IMR-90 (cell line): ENCODE measurements around the gene ABTB2. TPM values are rescaled to one million over a fixed set of nuclear protein-coding genes. Genes with fewer than 3 reads are reported as not detected.

Source experiments
- ATAC-seq: fragments of 200-7000 bp; cut with Tn5 transposase; 2 replicates; pipeline ENCODE4 v1.9.1; 2020; ENCODE audit warnings: low read depth, mild to moderate bottlenecking, moderate library complexity
- BruUV-seq: library from RNA; stranded (reverse); fragments of 400-500 nt; replicated peaks from 2 replicates; lab custom pipeline; 2021; lab: Mats Ljungman, UMichigan
- CTCF ChIA-PET: fragments of 300-600 bp; formaldehyde crosslinking; extraction: SDS; loops from one replicate; lab custom pipeline; 2021; ENCODE audit warnings: antibody characterized with exemption; lab: Yijun Ruan, JAX
- POLR2A ChIA-PET: fragments of 300-600 bp; sonication (Branson Sonifier 250); formaldehyde crosslinking; loops from one replicate; lab custom pipeline; 2022; ENCODE audit warnings: antibody characterized with exemption; ENCODE audit not compliant: unreplicated experiment; lab: Charles Lee
- DNase-seq: peaks from one replicate; pipeline ENCODE4 v3.0.0; 2013
- H2AFZ ChIP-seq: replicated peaks from 2 replicates; pipeline ENCODE3; 2013; ENCODE audit warnings: low read length, mild to moderate bottlenecking; ENCODE audit not compliant: poor library complexity
- H2AK5ac ChIP-seq: 2 replicates; pipeline ENCODE4 v1.6.1; 2013; ENCODE audit warnings: low read depth, low read length, inconsistent platforms
- H2AK9ac ChIP-seq: replicated peaks from 2 replicates; pipeline ENCODE3; 2013; ENCODE audit warnings: mild to moderate bottlenecking, low read depth, low read length, moderate library complexity; ENCODE audit not compliant: poor library complexity
- H2BK120ac ChIP-seq: 2 replicates; pipeline ENCODE4 v1.6.1; 2013; ENCODE audit warnings: low read depth, low read length, inconsistent platforms
- H2BK15ac ChIP-seq: 3 replicates; pipeline ENCODE4 v1.6.1; 2013; ENCODE audit warnings: low read depth, low read length, inconsistent platforms
- H2BK20ac ChIP-seq: 2 replicates; pipeline ENCODE4 v1.6.1; 2013; ENCODE audit warnings: low read depth, mild to moderate bottlenecking, inconsistent platforms, low read length, moderate library complexity
- H2BK5ac ChIP-seq: 2 replicates; pipeline ENCODE4 v1.6.1; 2013; ENCODE audit warnings: mild to moderate bottlenecking, low read depth, low read length, inconsistent platforms; ENCODE audit not compliant: poor library complexity, severe bottlenecking
- H3K14ac ChIP-seq: replicated peaks from 2 replicates; pipeline ENCODE4 v1.6.1; 2013; ENCODE audit warnings: low read depth, low read length, inconsistent platforms
- H3K18ac ChIP-seq: 2 replicates; pipeline ENCODE4 v1.6.1; 2013; ENCODE audit warnings: low read depth, low read length, control low read depth
- H3K23ac ChIP-seq: 2 replicates; pipeline ENCODE4 v1.6.1; 2013; ENCODE audit warnings: low read depth, low read length, inconsistent platforms
- H3K27ac ChIP-seq: 2 replicates; pipeline ENCODE4 v1.5.1; 2013; ENCODE audit warnings: mild to moderate bottlenecking, control low read depth, low read length; ENCODE audit not compliant: insufficient read depth
- H3K27me3 ChIP-seq: 2 replicates; pipeline ENCODE4 v1.6.1; 2013; ENCODE audit warnings: low read length; ENCODE audit not compliant: control insufficient read depth, insufficient read depth
- H3K36me3 ChIP-seq: 2 replicates; pipeline ENCODE4 v1.6.1; 2013; ENCODE audit warnings: low read length, mixed read lengths; ENCODE audit not compliant: control insufficient read depth, insufficient read depth
- H3K4ac ChIP-seq: 2 replicates; pipeline ENCODE4 v1.6.1; 2013; ENCODE audit warnings: low read depth, low read length, inconsistent platforms
- H3K4me1 ChIP-seq: 2 replicates; pipeline ENCODE4 v1.6.1; 2013; ENCODE audit warnings: low read length, mixed read lengths; ENCODE audit not compliant: control insufficient read depth, insufficient read depth
- H3K4me2 ChIP-seq: 2 replicates; pipeline ENCODE4 v1.6.1; 2013; ENCODE audit warnings: low read depth, mild to moderate bottlenecking, control low read depth, low read length, moderate library complexity
- H3K4me3 ChIP-seq: 2 replicates; pipeline ENCODE4 v1.5.1; 2013; ENCODE audit warnings: low read depth, mild to moderate bottlenecking, control low read depth, low read length, moderate library complexity; ENCODE audit not compliant: insufficient read depth
- H3K56ac ChIP-seq: 2 replicates; pipeline ENCODE4 v1.6.1; 2013; ENCODE audit warnings: low read length, inconsistent platforms; ENCODE audit not compliant: insufficient read depth; ENCODE audit errors: extremely low read depth
- H3K79me1 ChIP-seq, 2 experiments: 2 replicates each; pipeline ENCODE4 v1.6.1; 2013; ENCODE audit warnings: low read length in 2 of 2, inconsistent platforms in 1 of 2, low read depth in 1 of 2
- H3K9ac ChIP-seq: 2 replicates; pipeline ENCODE4 v1.6.1; 2013; ENCODE audit warnings: low read depth, low read length, control low read depth
- H3K9me1 ChIP-seq: 2 replicates; pipeline ENCODE4 v1.6.1; 2013; ENCODE audit warnings: low read length, inconsistent platforms; ENCODE audit not compliant: insufficient read depth
- H3K9me3 ChIP-seq: 2 replicates; pipeline ENCODE4 v1.6.1; 2013; ENCODE audit warnings: low read length; ENCODE audit not compliant: control insufficient read depth, insufficient read depth
- H4K20me1 ChIP-seq: 2 replicates; pipeline ENCODE4 v1.6.1; 2013; ENCODE audit warnings: low read length, inconsistent platforms; ENCODE audit not compliant: insufficient read depth
- H4K5ac ChIP-seq: 2 replicates; pipeline ENCODE4 v1.6.1; 2013; ENCODE audit warnings: mild to moderate bottlenecking, low read depth, low read length, control low read depth
- H4K8ac ChIP-seq, 2 experiments: 2 replicates each; pipeline ENCODE4 v1.6.1; 2013; ENCODE audit warnings: low read depth in 2 of 2, low read length in 2 of 2, control low read depth in 1 of 2, inconsistent platforms in 1 of 2
- H4K91ac ChIP-seq: 2 replicates; pipeline ENCODE4 v1.6.1; 2013; ENCODE audit warnings: low read depth, low read length, inconsistent platforms; ENCODE audit not compliant: insufficient read depth
- BHLHE40 ChIP-seq: fragments of 150-350 bp; IDR thresholded peaks from 2 replicates; pipeline ENCODE4 v1.6.1; 2016; ENCODE audit warnings: mild to moderate bottlenecking, low read depth, low read length
- CEBPB ChIP-seq: IDR thresholded peaks from 2 replicates; pipeline ENCODE4 v1.6.1; 2012; ENCODE audit warnings: low read depth, low read length, improper control_type of control experiment
- CHD1 ChIP-seq: IDR thresholded peaks from 2 replicates; pipeline ENCODE4 v1.6.1; 2012; ENCODE audit warnings: low read depth, low read length, improper control_type of control experiment
- MAZ ChIP-seq: IDR thresholded peaks from 2 replicates; pipeline ENCODE4 v1.6.1; 2012; ENCODE audit warnings: low read depth, mild to moderate bottlenecking, low read length, improper control_type of control experiment, moderate library complexity, borderline replicate concordance
- NFE2L2 ChIP-seq: fragments of 150-350 bp; IDR thresholded peaks from 2 replicates; pipeline ENCODE4 v1.6.1; 2016; ENCODE audit warnings: low read depth, mild to moderate bottlenecking, low read length
- POLR2A ChIP-seq: IDR thresholded peaks from 2 replicates; pipeline ENCODE4 v1.6.1; 2012; ENCODE audit warnings: mild to moderate bottlenecking, low read depth, low read length
- RAD21 ChIP-seq: IDR thresholded peaks from 2 replicates; pipeline ENCODE4 v1.6.1; 2012; ENCODE audit warnings: low read length, improper control_type of control experiment
- RCOR1 ChIP-seq: IDR thresholded peaks from 2 replicates; pipeline ENCODE4 v1.6.1; 2012; ENCODE audit warnings: mild to moderate bottlenecking, low read length, improper control_type of control experiment; ENCODE audit not compliant: insufficient replicate concordance
- RFX5 ChIP-seq: IDR thresholded peaks from 2 replicates; pipeline ENCODE4 v1.8.0; 2012; ENCODE audit warnings: low read depth, mild to moderate bottlenecking, low read length, moderate library complexity
- SMC3 ChIP-seq: fragments of 150-350 bp; IDR thresholded peaks from 2 replicates; pipeline ENCODE4 v1.6.1; 2016; ENCODE audit warnings: low read depth, mild to moderate bottlenecking, antibody characterized with exemption, low read length, moderate library complexity
- WGBS, 2 experiments: methylation state at CpG; one replicate each; pipeline versions ENCODE4 v1.1.5 to v1.1.7; 2013; ENCODE audit warnings: missing lambda C conversion rate in 2 of 2; ENCODE audit not compliant: insufficient read length in 1 of 2; ENCODE audit errors: extremely low coverage in 2 of 2; 5-methylcytosine and 5-hydroxymethylcytosine counted together
- dilution Hi-C: fragments of 300-500 bp; cut with HindIII; formaldehyde crosslinking; loops from one replicate; pipeline ENCODE4 v1.14.3; 2018; ENCODE audit warnings: low sequenced_read_pairs; ENCODE audit not compliant: unreplicated experiment
- in situ Hi-C: fragments of 300-500 bp; cut with MboI; formaldehyde crosslinking; loops from 3 replicates; pipeline ENCODE4 v1.14.3; 2019; ENCODE audit warnings: low sequenced_read_pairs, inconsistent platforms, mixed read lengths
- intact Hi-C: fragments of 100-400 bp; cut with micrococcal nuclease; formaldehyde crosslinking; loops from 2 replicates; pipeline ENCODE4 v1.10.0; 2022
- polyA plus RNA-seq, 3 experiments: library from polyadenylated mRNA; depleted of rRNA; stranded (reverse); fragments of >200 nt; gene quantifications; 2 replicates each; pipeline ENCODE4 v1.2.3, GENCODE V29; 2012; ENCODE audit warnings: low replicate concordance in 1 of 3
- total RNA-seq: library from RNA; depleted of rRNA; stranded (reverse); fragments of >200 nt; gene quantifications from 2 replicates; pipeline ENCODE4 v1.2.3, GENCODE V29; 2012
- TF ChIP-seq, protein P1 (sequence below): fragments of 150-350 bp; IDR thresholded peaks from 2 replicates; pipeline ENCODE4 v1.6.1; 2017; ENCODE audit warnings: mild to moderate bottlenecking, antibody characterized with exemption, low read length, low read depth

Gene ABTB2
- total and polyA plus RNA-seq, 2 of the 4 experiments (the other 2 are of a cell fraction) = 0.18 to 2.0 TPM

DNA sequence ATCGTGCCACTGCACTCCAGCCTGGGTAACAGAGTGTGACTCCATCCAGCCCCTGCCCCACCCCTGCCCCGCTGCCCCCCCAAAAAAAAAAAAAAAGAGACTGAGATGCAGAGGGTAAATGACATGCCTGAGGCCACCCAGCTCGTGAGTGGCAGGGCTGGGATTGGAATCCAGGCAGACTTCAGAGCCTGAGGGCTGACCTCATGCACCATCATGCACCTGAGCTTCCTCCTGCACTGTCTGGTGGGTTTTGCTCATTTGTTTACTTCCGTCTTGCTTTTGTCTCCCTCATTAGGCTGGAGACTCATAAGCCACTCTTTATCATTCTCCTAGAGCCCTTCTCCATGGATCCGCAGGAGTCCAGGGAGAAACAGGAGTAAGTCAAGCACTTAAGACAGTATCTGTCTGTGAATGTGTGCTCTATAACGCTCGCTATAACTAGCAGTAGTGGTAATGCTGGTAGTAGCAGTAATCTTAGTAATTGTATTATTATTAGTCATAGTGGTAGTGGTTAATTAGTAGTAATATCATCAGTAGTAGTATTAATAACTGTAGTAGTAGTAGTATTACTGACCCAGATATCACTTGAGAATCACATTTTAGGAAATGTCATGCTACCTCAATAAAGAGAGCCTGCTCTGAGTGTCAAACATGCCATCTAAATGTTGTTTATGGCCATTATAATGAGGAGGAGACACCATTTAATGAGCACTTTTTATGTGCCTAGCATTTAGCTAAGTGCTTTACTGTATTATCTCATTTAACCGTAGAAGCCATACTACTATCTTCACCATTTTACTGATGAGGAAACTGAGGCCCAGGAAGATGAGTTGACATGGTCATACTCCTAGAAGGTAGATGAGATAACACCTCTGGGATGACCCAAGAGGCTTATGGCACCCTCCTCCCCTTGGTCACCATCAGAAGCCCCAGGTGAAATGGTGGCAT lies 167.3 kb downstream of the ABTB2 start (continued):
- TF ChIP-seq CHD1 (no peak), POLR2A (no peak)

DNA sequence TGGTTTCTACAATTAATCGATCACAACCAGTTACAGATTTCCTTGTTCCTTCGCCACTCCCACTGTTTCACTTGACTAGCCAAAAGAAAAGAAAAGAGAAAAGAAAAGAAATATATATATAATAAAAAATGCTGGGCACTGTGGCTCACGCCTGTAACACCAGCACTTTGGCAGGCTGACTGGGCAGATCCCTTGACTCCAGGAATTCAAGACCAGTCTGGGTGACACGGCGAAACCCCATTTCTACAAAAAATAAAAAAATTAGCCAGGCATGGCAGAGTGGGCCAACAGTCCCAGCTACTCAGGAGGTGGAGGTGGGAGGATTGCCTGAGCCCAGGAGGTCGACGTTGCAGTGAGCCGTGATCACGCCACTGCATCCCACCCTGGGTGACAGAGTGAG lies 168.6 kb downstream of the ABTB2 start:
- Histone ChIP-seq H3K9ac (no peak overlapping the region), H4K20me1 (no peaks in the 10 kb centered on the region), H3K4me2 (no peak overlapping the region), H4K5ac (no peak overlapping the region), H2AK9ac (no peak overlapping the region), H2BK5ac (no peak overlapping the region), H3K4ac (no peak overlapping the region), H3K9me1 (peaks cover 16% of the 10 kb centered on the region), H2BK20ac (no peak overlapping the region), H4K8ac (no peak overlapping the region), H3K18ac (no peak overlapping the region), H3K56ac (no peak overlapping the region), H3K14ac (no peak overlapping the region), H3K9me3 (no peaks in the 10 kb centered on the region), H2AFZ (no peak overlapping the region), H3K4me1 (peaks cover 9% of the 10 kb centered on the region; the same call in 1 of the 2 replicates), H3K27me3 (peaks cover 2% of the 10 kb centered on the region), H3K79me1 (no peaks in the 10 kb centered on the region), H2AK5ac (no peak overlapping the region), H3K4me3 (no peak overlapping the region), H2BK15ac (no peak overlapping the region), H3K27ac (no peak overlapping the region), H3K23ac (no peak overlapping the region), H4K91ac (no peak overlapping the region), H2BK120ac (no peak overlapping the region), H3K36me3 (no peaks in the 10 kb centered on the region)
- intact Hi-C loops (no loop called here), in situ Hi-C loops (no loop called here), dilution Hi-C loops (loop anchor here (25.0 kb wide), 1 partner anchor 148 kb away; no protein-coding TSS in a partner anchor)
- DNase-seq (no peak), ATAC-seq (no peak)
- no peak for TF ChIP-seq RCOR1
- TF ChIP-seq SMC3 = no peak
- no peak for TF ChIP-seq NFE2L2
- TF ChIP-seq POLR2A = no peak
- no peak for TF ChIP-seq RFX5
- TF ChIP-seq, protein P1, sequence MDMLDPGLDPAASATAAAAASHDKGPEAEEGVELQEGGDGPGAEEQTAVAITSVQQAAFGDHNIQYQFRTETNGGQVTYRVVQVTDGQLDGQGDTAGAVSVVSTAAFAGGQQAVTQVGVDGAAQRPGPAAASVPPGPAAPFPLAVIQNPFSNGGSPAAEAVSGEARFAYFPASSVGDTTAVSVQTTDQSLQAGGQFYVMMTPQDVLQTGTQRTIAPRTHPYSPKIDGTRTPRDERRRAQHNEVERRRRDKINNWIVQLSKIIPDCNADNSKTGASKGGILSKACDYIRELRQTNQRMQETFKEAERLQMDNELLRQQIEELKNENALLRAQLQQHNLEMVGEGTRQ = no peak
- TF ChIP-seq BHLHE40 = no peak
- no peak for TF ChIP-seq CHD1
- no peak for TF ChIP-seq CEBPB
- no peak for TF ChIP-seq RAD21
- no peak for TF ChIP-seq MAZ
- CTCF ChIA-PET = interaction anchor here (0.9 kb wide), 1 partner anchor 9 kb away, joined by 3 read pairs; no protein-coding TSS in a partner anchor
- POLR2A ChIA-PET = no interaction called here
- no TSS peak for BruUV-seq
- WGBS, 2 experiments = no CpG with 5 or more reads among the region's 9 CpGs
